HEK293 (cell line): ENCODE measurements around the gene AIG1.

Experiments
- CTCF ChIA-PET: fragments of 350-600 bp; formaldehyde crosslinking; extraction: SDS; loops from one replicate; lab custom pipeline; 2021; ENCODE audit warnings: antibody characterized with exemption; lab: Yijun Ruan, JAX
- POLR2A ChIA-PET: fragments of 300-600 bp; formaldehyde crosslinking; extraction: SDS; loops from one replicate; lab custom pipeline; 2020; ENCODE audit warnings: antibody characterized with exemption, inconsistent platforms; lab: Yijun Ruan, JAX
- H3K27ac ChIP-seq: fragments of 200-500 bp; sonication (Bioruptor generic); 2 replicates; pipeline ENCODE4 v1.5.1; 2014; ENCODE audit warnings: low read depth, low read length, control low read depth, inconsistent platforms; ENCODE audit errors: extremely low read depth
- H3K36me3 ChIP-seq, 2 experiments: fragments of 200-500 bp in 1 of 2; sonication (Bioruptor generic) in 1 of 2; 1 replicate in 1 of 2; 2 replicates in 1 of 2; pipeline ENCODE4 v1.5.1; 2014 to 2017; ENCODE audit warnings: inconsistent platforms in 2 of 2, low read length in 2 of 2; ENCODE audit not compliant: control insufficient read depth in 2 of 2, insufficient read depth in 1 of 2
- H3K4me1 ChIP-seq: fragments of 200-500 bp; sonication (Bioruptor generic); 2 replicates; pipeline ENCODE4 v1.5.1; 2014; ENCODE audit warnings: mild to moderate bottlenecking, low read length, inconsistent platforms; ENCODE audit not compliant: control insufficient read depth, insufficient read depth
- H3K4me3 ChIP-seq: 2 replicates; pipeline ENCODE4 v1.5.1; 2011; ENCODE audit warnings: low read depth, mild to moderate bottlenecking, control low read depth, low read length, moderate library complexity
- H3K9me3 ChIP-seq: fragments of 200-500 bp; sonication (Bioruptor generic); 2 replicates; pipeline ENCODE4 v1.5.1; 2014; ENCODE audit warnings: low read depth, low read length, inconsistent platforms; ENCODE audit not compliant: control insufficient read depth, insufficient read depth
- PRDM1 ChIP-seq: fragments of 450-650 bp; formaldehyde crosslinking; IDR thresholded peaks from 2 replicates; pipeline ENCODE4; 2016; ENCODE audit warnings: missing biosample characterization, missing genetic modification characterization
- REPIN1 ChIP-seq: fragments of 450-650 bp; formaldehyde crosslinking; IDR thresholded peaks from 2 replicates; pipeline ENCODE4 v1.5.1; 2017; ENCODE audit warnings: missing biosample characterization, missing genetic modification characterization, low read depth
- TSHZ1 ChIP-seq: fragments of 450-650 bp; formaldehyde crosslinking; IDR thresholded peaks from 2 replicates; pipeline ENCODE4 v1.5.1; 2016; ENCODE audit warnings: missing biosample characterization, missing genetic modification characterization, borderline replicate concordance
- ZBTB48 ChIP-seq: fragments of 450-650 bp; formaldehyde crosslinking; IDR thresholded peaks from 2 replicates; pipeline ENCODE4 v1.5.1; 2016; ENCODE audit warnings: missing biosample characterization, missing genetic modification characterization
- ZNF157 ChIP-seq: fragments of 450-650 bp; formaldehyde crosslinking; IDR thresholded peaks from 2 replicates; pipeline ENCODE4 v1.5.1; 2016; ENCODE audit warnings: missing biosample characterization, missing genetic modification characterization
- ZNF184 ChIP-seq: fragments of 450-650 bp; IDR thresholded peaks from 2 replicates; pipeline ENCODE4 v1.5.1; 2018; ENCODE audit warnings: missing biosample characterization, mild to moderate bottlenecking, missing genetic modification characterization
- ZNF2 ChIP-seq: fragments of 450-650 bp; formaldehyde crosslinking; IDR thresholded peaks from 2 replicates; pipeline ENCODE4 v1.5.1; 2016; ENCODE audit warnings: missing biosample characterization, missing genetic modification characterization
- ZNF214 ChIP-seq: fragments of 450-650 bp; formaldehyde crosslinking; IDR thresholded peaks from 2 replicates; pipeline ENCODE4 v1.5.1; 2017; ENCODE audit warnings: missing biosample characterization, mild to moderate bottlenecking, missing genetic modification characterization, borderline replicate concordance
- ZNF223 ChIP-seq: fragments of 450-650 bp; formaldehyde crosslinking; IDR thresholded peaks from 2 replicates; pipeline ENCODE4 v1.5.1; 2016; ENCODE audit warnings: missing biosample characterization, missing genetic modification characterization
- ZNF274 ChIP-seq, 2 experiments: fragments of 200-500 bp in 1 of 2; fragments of 450-650 bp in 1 of 2; sonication (Bioruptor generic) in 1 of 2; formaldehyde crosslinking in 1 of 2; IDR thresholded peaks; 2 replicates each; pipeline versions ENCODE4 v1.5.1 to v1.6.1; 2014 to 2016; ENCODE audit warnings: borderline replicate concordance in 1 of 2, inconsistent platforms in 1 of 2, low read length in 1 of 2, missing biosample characterization in 1 of 2, missing genetic modification characterization in 1 of 2
- ZNF335 ChIP-seq: fragments of 450-650 bp; formaldehyde crosslinking; conservative IDR thresholded peaks from 2 replicates; pipeline ENCODE4 v1.5.1; 2016; ENCODE audit warnings: missing biosample characterization, missing genetic modification characterization
- ZNF366 ChIP-seq: fragments of 450-650 bp; formaldehyde crosslinking; conservative IDR thresholded peaks from 2 replicates; pipeline ENCODE4 v1.5.1; 2016; ENCODE audit warnings: missing biosample characterization, missing genetic modification characterization
- ZNF510 ChIP-seq: fragments of 450-650 bp; formaldehyde crosslinking; IDR thresholded peaks from 2 replicates; pipeline ENCODE4 v1.5.1; 2018; ENCODE audit warnings: mild to moderate bottlenecking, missing genetic modification characterization, missing biosample characterization; ENCODE audit not compliant: insufficient replicate concordance
- ZNF518A ChIP-seq: fragments of 450-650 bp; formaldehyde crosslinking; conservative IDR thresholded peaks from 2 replicates; pipeline ENCODE4 v1.5.1; 2016; ENCODE audit warnings: low read depth, missing biosample characterization, missing genetic modification characterization
- ZNF555 ChIP-seq: fragments of 450-650 bp; formaldehyde crosslinking; conservative IDR thresholded peaks from 2 replicates; pipeline ENCODE4 v1.5.1; 2017; ENCODE audit warnings: missing biosample characterization, mild to moderate bottlenecking, missing genetic modification characterization, inconsistent platforms
- ZNF558 ChIP-seq: fragments of 450-650 bp; formaldehyde crosslinking; IDR thresholded peaks from 2 replicates; pipeline ENCODE4 v1.5.1; 2016; ENCODE audit warnings: missing biosample characterization, missing genetic modification characterization
- ZNF610 ChIP-seq: fragments of 450-650 bp; formaldehyde crosslinking; IDR thresholded peaks from 2 replicates; pipeline ENCODE4 v1.5.1; 2016; ENCODE audit warnings: missing biosample characterization, missing genetic modification characterization, borderline replicate concordance
- ZNF670 ChIP-seq: fragments of 450-650 bp; formaldehyde crosslinking; IDR thresholded peaks from 2 replicates; pipeline ENCODE4 v1.5.1; 2016; ENCODE audit warnings: missing biosample characterization, missing genetic modification characterization, low read depth
- ZSCAN18 ChIP-seq: fragments of 450-650 bp; formaldehyde crosslinking; IDR thresholded peaks from 2 replicates; pipeline ENCODE4 v1.5.1; 2016; ENCODE audit warnings: missing biosample characterization, missing genetic modification characterization
- ZSCAN30 ChIP-seq: fragments of 450-650 bp; IDR thresholded peaks from 2 replicates; pipeline ENCODE4 v1.5.1; 2018; ENCODE audit warnings: missing biosample characterization, mild to moderate bottlenecking, missing genetic modification characterization, moderate library complexity

Gene AIG1

DNA sequence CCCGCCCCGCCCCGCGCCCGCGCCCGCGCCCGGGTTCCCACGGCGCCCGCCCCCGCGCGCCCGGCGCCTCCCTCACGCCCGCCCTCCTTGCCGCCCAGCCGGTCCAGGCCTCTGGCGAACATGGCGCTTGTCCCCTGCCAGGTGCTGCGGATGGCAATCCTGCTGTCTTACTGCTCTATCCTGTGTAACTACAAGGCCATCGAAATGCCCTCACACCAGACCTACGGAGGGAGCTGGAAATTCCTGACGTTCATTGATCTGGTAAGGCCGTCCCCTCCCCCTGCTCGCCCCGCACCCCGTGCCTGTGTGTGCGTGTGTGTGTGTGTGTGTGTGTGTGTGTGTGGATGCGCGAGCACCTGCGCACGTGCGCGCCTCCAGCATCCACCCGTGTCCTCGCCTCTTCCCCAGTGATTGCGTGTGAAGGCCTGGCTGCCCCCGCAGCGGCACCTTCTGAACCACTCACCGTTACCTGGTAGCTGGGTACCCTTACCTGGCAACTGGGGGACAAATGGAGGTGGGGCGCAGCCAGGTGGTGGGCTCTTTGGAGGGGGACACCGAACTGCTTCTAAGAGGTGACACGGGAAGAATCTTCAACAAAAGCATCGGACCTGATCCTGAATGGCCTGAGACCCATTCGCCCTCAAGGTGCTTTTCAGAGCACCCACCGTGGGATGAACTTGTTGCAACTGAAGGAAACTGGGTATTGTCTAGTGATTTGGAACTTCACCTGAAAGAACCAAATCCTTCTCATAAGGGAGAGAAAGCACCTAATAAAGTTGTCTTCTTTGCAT is at the start of gene AIG1 (continued):
- no peak for TF ChIP-seq ZNF670

GRCh38 chr6:143014764-143015163 is 45.9 kb upstream of the AIG1 start:
- ChIA-PET CTCF (no interaction called here), POLR2A (no interaction called here)
- Histone ChIP-seq H3K27ac (no peak overlapping the region), H3K36me3 (no peaks in the 10 kb centered on the region), H3K4me3 (no peak overlapping the region), H3K9me3 (no peaks in the 10 kb centered on the region), H3K4me1 (no peaks in the 10 kb centered on the region)
- TF ChIP-seq TSHZ1, result no peak

GRCh38 chr6:143015300-143015706 is 45.4 kb upstream of the AIG1 start:
- H3K27ac ChIP-seq, result no peak overlapping the region
- no peaks in the 10 kb centered on the region for H3K4me1 ChIP-seq
- no peak for TF ChIP-seq ZNF335
- no peak for TF ChIP-seq ZBTB48
- no peak for TF ChIP-seq REPIN1
- no peak for TF ChIP-seq ZNF184
- no peak for TF ChIP-seq ZNF366 (tag by site-specific recombination)
- TF ChIP-seq ZNF555, result no peak
- no peak for TF ChIP-seq PRDM1 (tag by site-specific recombination)
- TF ChIP-seq ZNF157, result no peak
- TF ChIP-seq ZNF2 (tag by site-specific recombination), result no peak
- TF ChIP-seq ZSCAN18 (tag by site-specific recombination), result no peak
- TF ChIP-seq ZNF274 (IDR thresholded peaks at IDR 0.05; ENCODE audit: low read length), result no peak
- no peak for TF ChIP-seq ZNF274 (tag by site-specific recombination; IDR thresholded peaks at IDR 0.05; ENCODE audit: borderline replicate concordance)
- no peak for TF ChIP-seq ZNF223 (tag by site-specific recombination)
- TF ChIP-seq ZNF558, result no peak
- no peak for TF ChIP-seq ZNF610 (tag by site-specific recombination)
- TF ChIP-seq ZNF214, result no peak
- no peak for TF ChIP-seq ZSCAN30 (tag by site-specific recombination)
- no peak for TF ChIP-seq ZNF518A
- no peak for TF ChIP-seq ZNF510 (tag by site-specific recombination)
- TF ChIP-seq, all 188 proteins: peak for 0
- Histone ChIP-seq H3K9me3 (no peaks in the 10 kb centered on the region), H3K4me3 (no peak overlapping the region), H3K36me3 (no peaks in the 10 kb centered on the region)
- ChIA-PET CTCF (no interaction called here), POLR2A (no interaction called here)
